ENCODE results near the gene IQCH.
A peak's percentile ranks its signal among the peaks of the same experiment; 100 is the strongest.
"Not testable (repeated sequence)": the region's sequence is repeated elsewhere in the genome, so short reads cannot be mapped to it uniquely, and the experiment has no call there.

IQCH gene

GRCh38 chr15:67401336-67401735, 146.8 kb downstream of the IQCH start:
- DNase-seq = no peak

- no peak for DNase-seq
These were observed 149.0 kb downstream of the IQCH start for GRCh38 chr15:67403428-67404154.

GRCh38 chr15:67405208-67406191, 150.9 kb downstream of the IQCH start:
- DNase-seq = peak; percentile 73

GRCh38 chr15:67406257-67406861, 151.8 kb downstream of the IQCH start:
- no peak for DNase-seq

GRCh38 chr15:67407786-67408185, 153.2 kb downstream of the IQCH start:
- DNase-seq = no peak

GRCh38 chr15:67409175-67409574, 154.6 kb downstream of the IQCH start:
- no peak for DNase-seq

GRCh38 chr15:67411486-67411885, 156.9 kb downstream of the IQCH start:
- DNase-seq = no peak

- DNase-seq = peak; percentile 82
These were observed 159.3 kb downstream of the IQCH start for GRCh38 chr15:67413770-67414390.

- no peak for DNase-seq
These were observed 160.6 kb downstream of the IQCH start for GRCh38 chr15:67415181-67415580.

GRCh38 chr15:67416891-67417290, 162.3 kb downstream of the IQCH start:
- no peak for DNase-seq

GRCh38 chr15:67419705-67420104, 165.1 kb downstream of the IQCH start:
- no peak for DNase-seq

GRCh38 chr15:67420137-67420536, 165.6 kb downstream of the IQCH start:
- DNase-seq = no peak

GRCh38 chr15:67421105-67421504, 166.5 kb downstream of the IQCH start:
- no peak for DNase-seq

GRCh38 chr15:67422296-67422695, 167.7 kb downstream of the IQCH start:
- DNase-seq = no peak

GRCh38 chr15:67433495-67434099, 179.0 kb downstream of the IQCH start:
- DNase-seq = peak; percentile 76

GRCh38 chr15:67436351-67437250, 182.0 kb downstream of the IQCH start:
- not testable (repeated sequence) for DNase-seq

GRCh38 chr15:67444100-67444499, 189.5 kb downstream of the IQCH start:
- no peak for DNase-seq

- DNase-seq = no peak
These were observed 191.9 kb downstream of the IQCH start for GRCh38 chr15:67446449-67446848.

- DNase-seq = not testable (repeated sequence)
These were observed 193.8 kb downstream of the IQCH start for GRCh38 chr15:67448372-67448771.

- not testable (repeated sequence) for DNase-seq
These were observed 199.1 kb downstream of the IQCH start for GRCh38 chr15:67453703-67454102.
